ENCODE data around the gene NFXL1.

- TF ChIP-seq CTCF (IDR thresholded peaks at IDR 0.05) = no peak
- TF ChIP-seq POLR2A (IDR thresholded peaks at IDR 0.05) = no peak
- TF ChIP-seq EP300 (IDR thresholded peaks at IDR 0.05) = no peak
Measured at GRCh38 chr4:47915378-47915777, 995 bp upstream of the NFXL1 start.
